ENCODE results near the gene AK9.
"Not testable (repeated sequence)": the region's sequence is repeated elsewhere in the genome, so short reads cannot be mapped to it uniquely, and the experiment has no call there.

Gene AK9

DNA sequence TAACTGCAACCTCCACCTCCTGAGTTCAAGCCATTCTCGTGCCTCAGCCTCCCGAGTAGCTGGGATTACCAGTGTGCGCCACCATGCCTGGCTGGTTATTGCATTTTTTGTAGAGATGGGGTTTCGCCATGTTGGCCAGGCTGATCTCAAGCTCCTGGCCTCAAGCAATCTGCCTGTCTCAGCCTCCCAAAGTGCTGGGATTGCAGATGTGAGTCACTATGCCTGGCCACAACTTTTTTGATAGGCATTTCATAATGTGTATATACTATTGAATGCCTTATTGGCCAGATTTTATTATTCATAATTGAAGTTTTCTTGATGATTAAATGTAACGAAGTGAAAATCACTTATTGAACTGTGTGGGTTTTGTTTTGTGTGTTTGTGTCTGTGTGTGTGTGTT is 28.0 kb upstream of the AK9 start:
- intact Hi-C loops (cut with DNase I; ENCODE audit: low total_unique reads) = no loop called here
- TF ChIP-seq, protein P1, sequence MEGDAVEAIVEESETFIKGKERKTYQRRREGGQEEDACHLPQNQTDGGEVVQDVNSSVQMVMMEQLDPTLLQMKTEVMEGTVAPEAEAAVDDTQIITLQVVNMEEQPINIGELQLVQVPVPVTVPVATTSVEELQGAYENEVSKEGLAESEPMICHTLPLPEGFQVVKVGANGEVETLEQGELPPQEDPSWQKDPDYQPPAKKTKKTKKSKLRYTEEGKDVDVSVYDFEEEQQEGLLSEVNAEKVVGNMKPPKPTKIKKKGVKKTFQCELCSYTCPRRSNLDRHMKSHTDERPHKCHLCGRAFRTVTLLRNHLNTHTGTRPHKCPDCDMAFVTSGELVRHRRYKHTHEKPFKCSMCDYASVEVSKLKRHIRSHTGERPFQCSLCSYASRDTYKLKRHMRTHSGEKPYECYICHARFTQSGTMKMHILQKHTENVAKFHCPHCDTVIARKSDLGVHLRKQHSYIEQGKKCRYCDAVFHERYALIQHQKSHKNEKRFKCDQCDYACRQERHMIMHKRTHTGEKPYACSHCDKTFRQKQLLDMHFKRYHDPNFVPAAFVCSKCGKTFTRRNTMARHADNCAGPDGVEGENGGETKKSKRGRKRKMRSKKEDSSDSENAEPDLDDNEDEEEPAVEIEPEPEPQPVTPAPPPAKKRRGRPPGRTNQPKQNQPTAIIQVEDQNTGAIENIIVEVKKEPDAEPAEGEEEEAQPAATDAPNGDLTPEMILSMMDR (IDR thresholded peaks at IDR 0.05) = no peak
- H3K36me3 ChIP-seq = peaks cover 15 to 29% (median 22%) of the 10 kb centered on the region in 3 donors
- peaks cover 0 to 25% (median 13%) of the 10 kb centered on the region in 4 donors for H3K4me1 ChIP-seq
- no peaks in the 10 kb centered on the region for H3K9me3 ChIP-seq
- H3K27me3 ChIP-seq = no peaks in the 10 kb centered on the region
- H3K4me3 ChIP-seq = no peak overlapping the region
- no peak overlapping the region for H3K27ac ChIP-seq
- no peak for DNase-seq

DNA sequence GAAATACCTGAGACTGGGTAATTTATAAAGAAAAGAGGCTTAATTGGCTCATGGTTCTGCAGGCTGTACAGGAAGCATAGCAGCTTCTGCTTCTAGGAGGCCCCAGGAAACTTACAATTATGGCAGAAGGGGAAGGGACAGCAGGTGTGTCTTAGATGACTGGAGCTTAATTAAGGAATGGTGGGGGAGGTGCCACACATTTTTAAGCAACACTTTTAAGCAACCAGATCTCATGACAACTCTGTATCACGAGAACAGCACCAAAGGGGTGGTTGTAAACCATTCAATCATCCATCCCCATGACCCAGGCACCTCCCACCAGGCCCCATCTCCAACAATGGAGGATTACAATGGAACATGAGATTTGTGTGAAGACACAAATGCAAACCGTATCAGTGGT is 27.0 kb upstream of the AK9 start:
- Histone ChIP-seq H3K36me3 (peaks cover 15 to 23% (median 22%) of the 10 kb centered on the region in 3 donors), H3K4me3 (no peak overlapping the region), H3K4me1 (peaks cover 0 to 15% (median 12%) of the 10 kb centered on the region in 4 donors), H3K27me3 (no peaks in the 10 kb centered on the region), H3K27ac (no peak overlapping the region), H3K9me3 (no peaks in the 10 kb centered on the region)
- TF ChIP-seq, protein P1 (IDR thresholded peaks at IDR 0.05) = no peak
- DNase-seq = no peak
- intact Hi-C loops (cut with DNase I; ENCODE audit: low total_unique reads) = no loop called here

DNA sequence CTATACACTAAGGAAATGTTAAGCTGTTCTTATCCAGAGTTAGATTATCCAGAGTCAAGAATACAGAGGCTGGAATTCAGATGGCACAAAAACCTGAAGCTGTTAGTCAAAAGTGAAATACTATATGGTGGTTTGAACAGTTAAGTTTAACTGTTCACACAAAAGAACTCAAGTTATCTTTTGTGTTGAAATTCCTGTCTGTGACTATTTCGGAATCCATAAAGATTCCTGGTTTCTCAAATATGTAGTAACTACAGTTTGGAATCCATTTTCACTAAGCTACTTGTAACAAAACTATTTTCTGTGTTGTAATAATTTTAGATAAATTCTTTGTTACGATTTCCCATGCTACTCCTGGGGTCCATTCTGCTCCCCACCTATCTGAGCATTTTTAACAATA is 24.6 kb upstream of the AK9 start:
- H3K27ac ChIP-seq = no peak overlapping the region
- H3K36me3 ChIP-seq = peaks cover 15 to 23% (median 22%) of the 10 kb centered on the region in 3 donors
- no peak for DNase-seq
- H3K4me3 ChIP-seq = no peak overlapping the region
- H3K4me1 ChIP-seq = peaks cover 0 to 7% (median 0%) of the 10 kb centered on the region in 4 donors
- TF ChIP-seq, protein P1 (IDR thresholded peaks at IDR 0.05) = no peak
- H3K9me3 ChIP-seq = no peaks in the 10 kb centered on the region
- no peaks in the 10 kb centered on the region for H3K27me3 ChIP-seq
- intact Hi-C loops (cut with DNase I; ENCODE audit: low total_unique reads) = no loop called here

- peaks cover 15 to 23% (median 22%) of the 10 kb centered on the region in 3 donors for H3K36me3 ChIP-seq
- TF ChIP-seq, protein P1 (IDR thresholded peaks at IDR 0.05) = no peak
- no peaks in the 10 kb centered on the region for H3K27me3 ChIP-seq
- DNase-seq = no peak
- intact Hi-C loops (cut with DNase I; ENCODE audit: low total_unique reads) = no loop called here
- no peak overlapping the region for H3K27ac ChIP-seq
- H3K4me1 ChIP-seq = peaks cover 0 to 7% (median 0%) of the 10 kb centered on the region in 4 donors
- no peaks in the 10 kb centered on the region for H3K9me3 ChIP-seq
- H3K4me3 ChIP-seq = no peak overlapping the region
Measured at GRCh38 chr6:109714611-109715010, 23.6 kb upstream of the AK9 start.

DNA sequence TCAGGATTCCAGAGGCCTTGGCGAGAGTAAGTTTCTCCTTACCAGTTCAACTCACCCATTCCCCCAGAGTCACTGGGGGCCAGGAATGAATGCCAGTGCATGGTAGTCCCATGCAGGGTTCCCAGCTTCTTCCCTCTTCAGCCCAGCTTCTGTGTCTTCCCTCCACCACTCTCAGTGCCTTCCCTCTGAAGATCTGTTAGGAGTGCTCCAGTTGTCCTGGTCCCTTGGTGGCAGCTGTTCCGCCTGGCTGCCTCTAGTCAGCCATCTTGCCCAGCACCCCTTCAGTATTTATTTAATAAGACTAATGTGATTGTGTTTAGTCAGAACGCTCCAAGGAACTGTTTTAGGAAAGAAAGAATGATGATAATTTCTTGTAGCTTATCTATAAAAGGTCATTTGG is 23.2 kb upstream of the AK9 start:
- Histone ChIP-seq H3K4me1 (peaks cover 0 to 7% (median 0%) of the 10 kb centered on the region in 4 donors), H3K36me3 (peaks cover 15 to 23% (median 18%) of the 10 kb centered on the region in 3 donors), H3K9me3 (no peaks in the 10 kb centered on the region), H3K27me3 (no peaks in the 10 kb centered on the region), H3K27ac (no peak overlapping the region), H3K4me3 (no peak overlapping the region)
- intact Hi-C loops (cut with DNase I; ENCODE audit: low total_unique reads) = no loop called here
- DNase-seq = no peak
- TF ChIP-seq, protein P1 (IDR thresholded peaks at IDR 0.05) = no peak

DNA sequence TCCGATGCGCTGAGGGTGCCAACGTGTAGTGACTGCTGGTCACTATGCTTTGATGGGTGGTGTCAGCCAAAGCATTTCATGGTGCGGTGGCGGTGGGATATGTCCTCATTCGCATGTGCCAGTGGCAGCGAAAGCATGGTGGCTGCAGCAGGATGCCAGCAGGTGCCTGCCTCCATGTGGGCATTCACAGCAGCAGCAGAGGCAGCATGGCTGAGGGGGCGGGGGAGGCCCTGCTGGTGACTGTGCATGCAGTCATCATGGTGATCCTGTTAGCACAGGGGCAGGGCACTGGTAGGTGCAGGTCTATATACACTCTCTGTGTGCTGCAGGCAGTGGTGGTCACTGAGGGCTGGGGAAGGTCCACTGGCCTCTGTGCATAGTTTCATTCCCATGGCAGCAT is 22.1 kb upstream of the AK9 start:
- Histone ChIP-seq H3K27ac (no peak overlapping the region), H3K36me3 (peaks cover 11 to 19% (median 12%) of the 10 kb centered on the region in 3 donors), H3K9me3 (no peaks in the 10 kb centered on the region), H3K4me3 (no peak overlapping the region), H3K27me3 (no peaks in the 10 kb centered on the region), H3K4me1 (peaks cover 0 to 7% (median 0%) of the 10 kb centered on the region in 4 donors)
- TF ChIP-seq, protein P1 (IDR thresholded peaks at IDR 0.05) = no peak
- intact Hi-C loops (cut with DNase I; ENCODE audit: low total_unique reads) = no loop called here
- DNase-seq = no peak

DNA sequence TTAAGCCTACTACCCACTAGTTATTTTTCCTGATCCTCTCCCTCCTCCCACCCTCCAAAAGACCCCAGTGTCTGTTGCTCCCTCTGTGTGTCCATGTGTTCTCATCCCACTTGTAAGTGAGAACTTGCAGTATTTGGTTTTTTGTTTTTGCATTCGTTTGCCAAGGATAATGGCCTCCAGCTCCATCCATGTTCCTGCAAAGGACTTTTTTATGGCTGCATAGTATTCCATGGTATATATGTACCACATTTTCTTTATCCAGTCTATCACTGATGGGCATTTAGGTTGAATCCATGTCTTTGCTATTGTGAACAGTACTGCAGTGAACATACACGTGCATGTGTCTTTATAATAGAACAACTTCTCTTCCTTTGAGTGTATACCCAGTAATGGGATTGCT is 17.1 kb upstream of the AK9 start:
- not testable (repeated sequence) for H3K27ac ChIP-seq, DNase-seq, H3K36me3 ChIP-seq, H3K9me3 ChIP-seq, H3K27me3 ChIP-seq, H3K4me3 ChIP-seq
- peaks cover 0 to 10% (median 0%) of the 10 kb centered on the region in 4 donors for H3K4me1 ChIP-seq
- intact Hi-C loops (cut with DNase I; ENCODE audit: low total_unique reads) = loop anchor here (5.0 to 10.0 kb wide), 3 partner anchors 329 to 687 kb away; no protein-coding TSS in a partner anchor
